ENCODE results near the gene RNU2-1.
"Not testable (repeated sequence)": the region's sequence is repeated elsewhere in the genome, so short reads cannot be mapped to it uniquely, and the experiment has no call there.

RNU2-1 gene

GRCh38 chr17:43233877-43234276, at the start of gene RNU2-1:
RNU2-1 (minus strand) TSS chr17:43233977.
- DNase-seq, result not testable (repeated sequence)

DNA sequence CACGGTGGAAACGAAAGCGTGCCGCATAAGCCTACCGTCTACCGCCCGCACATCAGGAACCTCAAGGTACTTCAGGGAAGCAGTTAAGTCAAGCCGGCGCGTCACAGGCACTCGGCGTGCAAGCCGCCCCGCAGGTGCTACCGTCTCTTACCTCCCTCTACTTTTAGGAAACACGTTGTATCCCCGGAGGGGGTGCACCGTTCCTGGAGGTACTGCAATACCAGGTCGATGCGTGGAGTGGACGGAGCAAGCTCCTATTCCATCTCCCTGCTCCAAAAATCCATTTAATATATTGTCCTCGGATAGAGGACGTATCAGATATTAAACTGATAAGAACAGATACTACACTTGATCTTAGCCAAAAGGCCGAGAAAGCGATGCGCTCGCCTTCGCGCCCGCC, 39.1 kb upstream of the RNU2-1 start:
- DNase-seq, result not testable (repeated sequence)

DNA sequence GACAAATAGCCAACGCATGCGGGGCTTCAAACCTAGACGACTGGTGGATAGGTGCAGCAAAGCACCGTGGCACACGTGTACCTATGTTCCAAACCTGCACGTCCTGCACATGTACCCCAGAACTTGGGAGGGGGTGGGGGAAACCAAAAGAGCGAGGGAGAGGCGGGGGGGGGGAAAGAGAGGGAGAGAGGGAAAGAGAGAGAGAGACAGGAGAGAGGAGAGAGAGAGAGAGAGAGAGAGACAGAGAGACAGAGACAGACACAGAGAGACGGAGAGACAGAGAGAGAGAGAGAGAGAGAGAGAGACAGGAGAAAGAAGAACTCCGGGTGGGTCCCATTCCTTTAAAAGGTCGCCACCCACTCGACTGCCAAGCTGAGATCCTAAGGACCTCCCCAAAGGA, 38.7 kb upstream of the RNU2-1 start:
- DNase-seq, result not testable (repeated sequence)

GRCh38 chr17:43270552-43271504, 37.1 kb upstream of the RNU2-1 start:
- not testable (repeated sequence) for DNase-seq

- not testable (repeated sequence) for DNase-seq
Measured at GRCh38 chr17:43246456-43246855, 12.7 kb upstream of the RNU2-1 start.

DNA sequence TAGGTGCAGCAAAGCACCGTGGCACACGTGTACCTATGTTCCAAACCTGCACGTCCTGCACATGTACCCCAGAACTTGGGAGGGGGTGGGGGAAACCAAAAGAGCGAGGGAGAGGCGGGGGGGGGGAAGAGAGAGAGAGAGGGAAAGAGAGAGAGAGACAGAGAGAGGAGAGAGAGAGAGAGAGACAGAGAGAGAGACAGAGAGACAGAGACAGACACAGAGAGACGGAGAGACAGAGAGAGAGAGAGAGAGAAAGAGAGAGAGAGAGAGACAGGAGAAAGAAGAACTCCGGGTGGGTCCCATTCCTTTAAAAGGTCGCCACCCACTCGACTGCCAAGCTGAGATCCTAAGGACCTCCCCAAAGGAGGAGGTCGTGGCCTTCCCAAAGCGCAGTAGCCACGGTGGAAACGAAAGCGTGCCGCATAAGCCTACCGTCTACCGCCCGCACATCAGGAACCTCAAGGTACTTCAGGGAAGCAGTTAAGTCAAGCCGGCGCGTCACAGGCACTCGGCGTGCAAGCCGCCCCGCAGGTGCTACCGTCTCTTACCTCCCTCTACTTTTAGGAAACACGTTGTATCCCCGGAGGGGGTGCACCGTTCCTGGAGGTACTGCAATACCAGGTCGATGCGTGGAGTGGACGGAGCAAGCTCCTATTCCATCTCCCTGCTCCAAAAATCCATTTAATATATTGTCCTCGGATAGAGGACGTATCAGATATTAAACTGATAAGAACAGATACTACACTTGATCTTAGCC, 7.0 kb upstream of the RNU2-1 start:
- DNase-seq, result not testable (repeated sequence)

DNA sequence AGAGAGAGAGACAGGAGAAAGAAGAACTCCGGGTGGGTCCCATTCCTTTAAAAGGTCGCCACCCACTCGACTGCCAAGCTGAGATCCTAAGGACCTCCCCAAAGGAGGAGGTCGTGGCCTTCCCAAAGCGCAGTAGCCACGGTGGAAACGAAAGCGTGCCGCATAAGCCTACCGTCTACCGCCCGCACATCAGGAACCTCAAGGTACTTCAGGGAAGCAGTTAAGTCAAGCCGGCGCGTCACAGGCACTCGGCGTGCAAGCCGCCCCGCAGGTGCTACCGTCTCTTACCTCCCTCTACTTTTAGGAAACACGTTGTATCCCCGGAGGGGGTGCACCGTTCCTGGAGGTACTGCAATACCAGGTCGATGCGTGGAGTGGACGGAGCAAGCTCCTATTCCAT, 5.8 kb upstream of the RNU2-1 start:
- not testable (repeated sequence) for DNase-seq

DNA sequence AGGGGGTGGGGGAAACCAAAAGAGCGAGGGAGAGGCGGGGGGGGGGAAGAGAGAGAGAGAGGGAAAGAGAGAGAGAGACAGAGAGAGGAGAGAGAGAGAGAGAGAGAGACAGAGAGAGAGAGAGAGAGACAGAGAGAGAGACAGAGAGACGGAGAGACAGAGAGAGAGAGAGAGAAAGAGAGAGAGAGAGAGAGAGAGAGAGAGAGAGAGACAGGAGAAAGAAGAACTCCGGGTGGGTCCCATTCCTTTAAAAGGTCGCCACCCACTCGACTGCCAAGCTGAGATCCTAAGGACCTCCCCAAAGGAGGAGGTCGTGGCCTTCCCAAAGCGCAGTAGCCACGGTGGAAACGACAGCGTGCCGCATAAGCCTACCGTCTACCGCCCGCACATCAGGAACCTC, 514 bp downstream of the RNU2-1 start:
- not testable (repeated sequence) for DNase-seq

DNA sequence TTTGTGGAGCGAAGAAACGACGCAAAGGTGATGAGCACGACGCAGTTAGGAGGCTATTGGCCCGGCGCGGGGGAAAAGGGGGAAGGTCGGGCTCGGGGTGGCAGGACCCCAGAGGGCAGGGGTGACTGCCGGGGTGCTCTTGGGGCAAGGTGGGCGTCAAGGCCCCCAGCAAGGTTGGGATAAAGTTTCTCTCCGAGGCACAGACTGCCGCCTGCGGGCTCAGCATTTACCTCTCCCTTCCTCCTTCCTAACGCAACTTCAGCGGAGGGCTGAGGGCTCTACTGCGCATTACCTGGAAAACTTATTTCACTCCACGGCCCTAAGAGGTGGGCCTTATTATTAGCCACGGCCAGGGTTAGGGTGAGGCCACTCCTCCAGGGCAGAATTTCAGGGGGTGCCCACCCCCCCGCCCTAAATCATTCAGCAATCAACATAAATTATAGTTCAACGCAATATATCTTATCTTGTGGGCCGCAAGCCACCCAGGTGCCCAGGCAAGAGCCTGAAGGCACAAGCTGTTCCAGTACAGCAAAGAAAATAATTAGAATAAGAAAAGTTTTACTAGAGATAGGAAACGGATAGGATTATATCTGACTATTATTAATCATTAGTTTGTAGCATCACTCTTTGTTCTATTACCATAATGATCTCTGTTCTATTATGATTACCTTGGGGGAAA, 1.6 kb downstream of the RNU2-1 start:
- not testable (repeated sequence) for DNase-seq

GRCh38 chr17:43231205-43232020, 2.4 kb downstream of the RNU2-1 start:
- DNase-seq, result not testable (repeated sequence)

DNA sequence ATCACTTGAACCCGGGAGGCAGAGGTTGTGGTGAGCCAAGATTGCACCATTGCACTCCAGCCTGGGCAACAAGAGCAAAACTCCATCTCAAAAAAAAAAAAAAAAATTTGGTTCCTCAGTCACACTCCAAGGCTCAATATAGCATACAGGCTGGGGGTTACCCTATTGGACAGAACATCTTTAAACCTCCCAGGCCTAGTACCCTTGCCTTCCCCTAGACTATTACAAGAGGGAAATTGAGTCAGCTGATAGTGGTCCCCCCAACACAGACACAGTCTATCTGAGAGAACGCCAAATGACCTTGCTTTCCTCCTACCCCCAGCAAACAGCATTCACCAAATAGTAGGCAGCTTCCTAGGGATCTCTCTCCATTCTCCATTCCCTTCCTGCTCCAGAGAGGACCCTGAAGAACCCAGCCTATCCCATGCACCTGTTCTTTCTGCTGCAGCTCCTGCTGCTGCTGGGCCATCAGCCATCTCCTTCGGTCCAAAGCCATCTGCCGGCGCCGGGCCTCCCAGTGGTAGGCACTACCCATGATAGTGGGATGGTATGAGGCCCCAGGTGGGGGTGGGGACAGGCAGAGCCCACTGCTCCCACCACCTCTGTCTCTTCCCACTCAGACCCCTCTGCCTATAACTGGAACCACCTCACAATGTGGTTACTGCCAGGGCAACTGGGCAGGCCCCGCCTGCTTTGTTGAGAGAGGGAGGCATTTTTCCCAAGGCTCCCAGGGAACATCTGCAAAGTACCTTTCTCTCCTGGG, 5.6 kb downstream of the RNU2-1 start, which contains the start of gene CCDC200:
Gene CCDC200 (minus strand): TSS at position 604 of the 763 bp plus-strand sequence. CDS start 69 bp downstream, at position 535.
- DNase-seq, result not testable (repeated sequence)

DNA sequence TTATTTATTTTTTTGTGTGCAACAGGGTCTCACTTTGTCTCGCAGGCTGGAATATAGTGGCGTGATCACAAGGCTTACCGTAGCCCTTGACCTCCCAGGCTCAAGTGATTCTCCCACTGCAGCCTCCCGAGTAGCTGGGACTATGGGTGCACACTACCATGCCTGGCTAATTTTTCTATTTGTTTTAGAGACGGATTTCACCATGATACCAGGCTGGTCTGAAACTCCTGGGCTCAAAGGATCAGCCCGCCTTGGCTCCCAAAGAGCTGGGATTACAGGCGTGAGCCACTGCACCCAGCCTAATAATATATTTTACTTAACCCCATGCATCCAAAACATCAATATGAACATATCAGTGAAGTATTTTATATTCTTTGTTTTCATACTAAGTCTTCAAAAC, 7.4 kb downstream of the RNU2-1 start:
- no peak for DNase-seq

GRCh38 chr17:43224146-43224705, 9.6 kb downstream of the RNU2-1 start:
- no peak for DNase-seq

DNA sequence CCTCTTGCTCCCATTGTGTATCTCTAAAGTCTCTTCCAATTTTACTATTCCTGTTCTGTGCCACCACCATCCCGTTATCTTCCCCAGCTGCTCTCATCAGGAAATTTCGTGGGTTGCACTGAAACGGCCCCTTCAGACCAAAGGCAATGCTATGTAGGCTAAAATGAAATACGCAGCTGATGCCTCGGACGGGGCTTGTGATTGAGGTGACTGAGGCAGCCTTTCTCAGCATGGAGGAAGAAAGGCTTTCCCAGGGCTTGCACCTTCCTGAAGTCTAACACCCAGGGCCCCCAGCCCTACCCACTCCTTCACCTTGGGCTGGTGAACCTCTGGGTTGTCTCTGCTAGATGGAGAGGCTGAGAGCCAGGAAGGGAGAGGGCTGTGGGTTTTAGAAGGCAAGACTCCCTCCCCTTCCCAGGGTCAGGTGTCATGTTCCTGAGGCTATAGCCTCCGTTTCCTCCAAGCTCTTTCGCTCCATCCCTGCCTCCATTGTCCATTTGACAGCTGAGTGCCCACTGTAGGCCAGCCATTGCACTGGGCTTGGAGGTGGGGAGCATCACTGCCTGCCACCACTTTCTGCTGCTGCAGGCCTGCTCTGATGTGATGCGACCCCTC, 13.2 kb downstream of the RNU2-1 start:
- DNase-seq, result no peak

- no peak for DNase-seq
Measured at GRCh38 chr17:43219746-43220380, 13.9 kb downstream of the RNU2-1 start.

GRCh38 chr17:43219001-43219400, 14.8 kb downstream of the RNU2-1 start:
- no peak for DNase-seq

GRCh38 chr17:43217614-43218087, 16.1 kb downstream of the RNU2-1 start:
- no peak for DNase-seq

GRCh38 chr17:43216762-43217613, 16.8 kb downstream of the RNU2-1 start:
- no peak for DNase-seq

- DNase-seq, result no peak
Measured at GRCh38 chr17:43216369-43216761, 17.4 kb downstream of the RNU2-1 start.
